HG02610 (cell line): ENCODE data around the gene ZNF519.
A peak's percentile ranks its signal among the peaks of the same experiment; 100 is the strongest.
"Not testable (repeated sequence)": the region's sequence is repeated elsewhere in the genome, so short reads cannot be mapped to it uniquely, and the experiment has no call there.

Experiments
- ATAC-seq: cut with Tn5 transposase; IDR thresholded peaks from one replicate; pipeline ENCODE4 v1.9.1; 2021; ENCODE audit warnings: mild to moderate bottlenecking, moderate library complexity; ENCODE audit not compliant: unreplicated experiment

Gene ZNF519

GRCh38 chr18:14132271-14132700 is at the start of gene ZNF519:
ZNF519 (minus strand) TSS chr18:14132435; CDS start chr18:14132277, 158 bp downstream.
- ATAC-seq: peak; percentile 100

GRCh38 chr18:14179306-14179705 is 47.1 kb upstream of the ZNF519 start:
- ATAC-seq: no peak

GRCh38 chr18:14178321-14179196 is 46.3 kb upstream of the ZNF519 start:
- ATAC-seq: peak; percentile 91

- ATAC-seq: not testable (repeated sequence)
Measured at GRCh38 chr18:14177540-14178320, 45.5 kb upstream of the ZNF519 start.

GRCh38 chr18:14175404-14175803 is 43.2 kb upstream of the ZNF519 start:
- not testable (repeated sequence) for ATAC-seq

- no peak for ATAC-seq
Measured at GRCh38 chr18:14174706-14175085, 42.5 kb upstream of the ZNF519 start.

- not testable (repeated sequence) for ATAC-seq
Measured at GRCh38 chr18:14174002-14174705, 41.9 kb upstream of the ZNF519 start.

- not testable (repeated sequence) for ATAC-seq
Measured at GRCh38 chr18:14173116-14173951, 41.1 kb upstream of the ZNF519 start.

- ATAC-seq: not testable (repeated sequence)
Measured at GRCh38 chr18:14172142-14173115, 40.2 kb upstream of the ZNF519 start.

- not testable (repeated sequence) for ATAC-seq
Measured at GRCh38 chr18:14171301-14172141, 39.3 kb upstream of the ZNF519 start.

GRCh38 chr18:14170367-14171036 is 38.3 kb upstream of the ZNF519 start:
- not testable (repeated sequence) for ATAC-seq

GRCh38 chr18:14162915-14163314 is 30.7 kb upstream of the ZNF519 start:
- ATAC-seq: not testable (repeated sequence)

- not testable (repeated sequence) for ATAC-seq
Measured at GRCh38 chr18:14151564-14152113, 19.4 kb upstream of the ZNF519 start.

- not testable (repeated sequence) for ATAC-seq
Measured at GRCh38 chr18:14150766-14151165, 18.5 kb upstream of the ZNF519 start.

GRCh38 chr18:14149916-14150420 is 17.7 kb upstream of the ZNF519 start:
- ATAC-seq: not testable (repeated sequence)

GRCh38 chr18:14149121-14149850 is 17.1 kb upstream of the ZNF519 start:
- not testable (repeated sequence) for ATAC-seq
